HepG2 (cell line): ENCODE measurements around the gene PXDC1. TPM values are rescaled to one million over a fixed set of nuclear protein-coding genes. Genes with fewer than 3 reads are reported as not detected.

Source experiments
- ATF7-NPFF ChIP-seq: sonication (generic); formaldehyde crosslinking; IDR thresholded peaks from 2 replicates; pipeline ENCODE4 v1.8.1; 2023; ENCODE audit warnings: mild to moderate bottlenecking, low read depth, missing genetic modification reagents, moderate library complexity
- CREB1 ChIP-seq, 2 experiments: fragments of 450-650 bp in 1 of 2; IDR thresholded peaks; 2 replicates each; pipeline ENCODE4 v1.6.1; 2016 to 2017; ENCODE audit warnings: control low read depth in 1 of 2, mild to moderate bottlenecking in 1 of 2, missing compliant biosample characterization in 1 of 2, missing genetic modification characterization in 1 of 2
- ELF4 ChIP-seq: sonication (generic); formaldehyde crosslinking; IDR thresholded peaks from 2 replicates; pipeline ENCODE4 v1.5.0; 2020; ENCODE audit warnings: missing genetic modification reagents, mild to moderate bottlenecking, moderate library complexity, borderline replicate concordance
- HDAC1 ChIP-seq: sonication (generic); formaldehyde crosslinking; IDR thresholded peaks from 2 replicates; pipeline ENCODE4 v1.5.1; 2020; ENCODE audit warnings: mild to moderate bottlenecking, missing genetic modification reagents
- HNF4G ChIP-seq, 2 experiments: sonication (generic) in 1 of 2; formaldehyde crosslinking in 1 of 2; IDR thresholded peaks; 2 replicates each; pipeline versions ENCODE4 v1.4.0 to v1.6.1; 2011 to 2020; ENCODE audit warnings: borderline replicate concordance in 2 of 2, low read depth in 2 of 2, mild to moderate bottlenecking in 2 of 2, low read length in 1 of 2, missing genetic modification reagents in 1 of 2, moderate library complexity in 1 of 2
- RBM39 ChIP-seq: fragments of 200-400 bp; formaldehyde crosslinking; IDR thresholded peaks from one replicate; pipeline ENCODE4 v1.6.1; 2018; ENCODE audit warnings: antibody characterized with exemption, mild to moderate bottlenecking, low read depth, low read length; ENCODE audit not compliant: poor library complexity, severe bottlenecking
- ZMYM3 ChIP-seq: sonication (generic); formaldehyde crosslinking; IDR thresholded peaks from 2 replicates; pipeline ENCODE4 v1.5.1; 2020; ENCODE audit warnings: mild to moderate bottlenecking, missing genetic modification reagents
- ZNF510 ChIP-seq: sonication (generic); formaldehyde crosslinking; IDR thresholded peaks from 2 replicates; pipeline ENCODE4 v1.4.0; 2020; ENCODE audit warnings: low read depth, mild to moderate bottlenecking, missing genetic modification reagents
- ZNF552 ChIP-seq: sonication (generic); formaldehyde crosslinking; IDR thresholded peaks from 2 replicates; pipeline ENCODE4 v1.9.0; 2022; ENCODE audit warnings: missing genetic modification reagents, mild to moderate bottlenecking, borderline replicate concordance
- ZNF646 ChIP-seq: sonication (generic); formaldehyde crosslinking; IDR thresholded peaks from 2 replicates; pipeline ENCODE4 v1.9.0; 2021; ENCODE audit warnings: mild to moderate bottlenecking, missing genetic modification reagents
- polyA plus RNA-seq, 8 experiments: library from polyadenylated mRNA; depleted of rRNA in 3 of 8; stranded (reverse) in 7 of 8; unstranded in 1 of 8; fragments of >200 nt; fragmentation: Illumina TruSeq in 4 of 8; extraction: Trizol in 4 of 8; gene quantifications; 2 replicates each; pipeline versions ENCODE4 v1.2.1 to v1.2.3, GENCODE V29; 2011 to 2016; ENCODE audit warnings: low read depth in 4 of 8, missing spikeins in 1 of 8, mixed read lengths in 1 of 8; ENCODE audit not compliant: insufficient read depth in 1 of 8
- total RNA-seq, 5 experiments: library from RNA; depleted of rRNA; stranded (reverse); fragments of >200 nt; fragmentation: Illumina TruSeq; extraction: Trizol; gene quantifications; 2 replicates each; pipeline ENCODE4 v1.2.3, GENCODE V29; 2016; ENCODE audit warnings: low read depth in 1 of 5
- TF ChIP-seq, protein P1 (sequence below): sonication (generic); formaldehyde crosslinking; IDR thresholded peaks from 2 replicates; pipeline ENCODE4; 2020; ENCODE audit warnings: missing genetic modification reagents, mild to moderate bottlenecking, borderline replicate concordance
- TF ChIP-seq, protein P2 (sequence below): sonication (generic); formaldehyde crosslinking; IDR thresholded peaks from 2 replicates; pipeline ENCODE4 v1.4.0; 2020; ENCODE audit warnings: missing genetic modification reagents, mild to moderate bottlenecking, borderline replicate concordance

PXDC1 gene
- total and polyA plus RNA-seq, 2 of the 13 experiments (the other 11 are each of a cell fraction or from before 2014, with no cell fraction given), result 32.4 to 34.7 TPM

- no peak for TF ChIP-seq ZNF510 (CRISPR knock-in tag)
- TF ChIP-seq RBM39, result no peak
- TF ChIP-seq CREB1 (IDR thresholded peaks at IDR 0.05), result peak; percentile 89
- TF ChIP-seq CREB1 (CRISPR knock-in tag; IDR thresholded peaks at IDR 0.05), result no peak
- TF ChIP-seq, protein P1, sequence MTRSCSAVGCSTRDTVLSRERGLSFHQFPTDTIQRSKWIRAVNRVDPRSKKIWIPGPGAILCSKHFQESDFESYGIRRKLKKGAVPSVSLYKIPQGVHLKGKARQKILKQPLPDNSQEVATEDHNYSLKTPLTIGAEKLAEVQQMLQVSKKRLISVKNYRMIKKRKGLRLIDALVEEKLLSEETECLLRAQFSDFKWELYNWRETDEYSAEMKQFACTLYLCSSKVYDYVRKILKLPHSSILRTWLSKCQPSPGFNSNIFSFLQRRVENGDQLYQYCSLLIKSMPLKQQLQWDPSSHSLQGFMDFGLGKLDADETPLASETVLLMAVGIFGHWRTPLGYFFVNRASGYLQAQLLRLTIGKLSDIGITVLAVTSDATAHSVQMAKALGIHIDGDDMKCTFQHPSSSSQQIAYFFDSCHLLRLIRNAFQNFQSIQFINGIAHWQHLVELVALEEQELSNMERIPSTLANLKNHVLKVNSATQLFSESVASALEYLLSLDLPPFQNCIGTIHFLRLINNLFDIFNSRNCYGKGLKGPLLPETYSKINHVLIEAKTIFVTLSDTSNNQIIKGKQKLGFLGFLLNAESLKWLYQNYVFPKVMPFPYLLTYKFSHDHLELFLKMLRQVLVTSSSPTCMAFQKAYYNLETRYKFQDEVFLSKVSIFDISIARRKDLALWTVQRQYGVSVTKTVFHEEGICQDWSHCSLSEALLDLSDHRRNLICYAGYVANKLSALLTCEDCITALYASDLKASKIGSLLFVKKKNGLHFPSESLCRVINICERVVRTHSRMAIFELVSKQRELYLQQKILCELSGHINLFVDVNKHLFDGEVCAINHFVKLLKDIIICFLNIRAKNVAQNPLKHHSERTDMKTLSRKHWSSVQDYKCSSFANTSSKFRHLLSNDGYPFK, result peak; percentile 84
- TF ChIP-seq HDAC1 (CRISPR knock-in tag), result no peak
- TF ChIP-seq ZMYM3 (CRISPR knock-in tag), result no peak
- no peak for TF ChIP-seq ELF4 (CRISPR knock-in tag)
- TF ChIP-seq ATF7-NPFF, result peak; percentile 63
- no peak for TF ChIP-seq ZNF552
- TF ChIP-seq HNF4G (IDR thresholded peaks at IDR 0.05; ENCODE audit: borderline replicate concordance, low read depth, low read length), result no peak
- TF ChIP-seq HNF4G (CRISPR knock-in tag; IDR thresholded peaks at IDR 0.05; ENCODE audit: borderline replicate concordance, low read depth), result no peak
- TF ChIP-seq ZNF646 (CRISPR knock-in tag), result 0 out of 2 replicates have a peak, but pooled peaks have one; percentile 48
- TF ChIP-seq, protein P2, sequence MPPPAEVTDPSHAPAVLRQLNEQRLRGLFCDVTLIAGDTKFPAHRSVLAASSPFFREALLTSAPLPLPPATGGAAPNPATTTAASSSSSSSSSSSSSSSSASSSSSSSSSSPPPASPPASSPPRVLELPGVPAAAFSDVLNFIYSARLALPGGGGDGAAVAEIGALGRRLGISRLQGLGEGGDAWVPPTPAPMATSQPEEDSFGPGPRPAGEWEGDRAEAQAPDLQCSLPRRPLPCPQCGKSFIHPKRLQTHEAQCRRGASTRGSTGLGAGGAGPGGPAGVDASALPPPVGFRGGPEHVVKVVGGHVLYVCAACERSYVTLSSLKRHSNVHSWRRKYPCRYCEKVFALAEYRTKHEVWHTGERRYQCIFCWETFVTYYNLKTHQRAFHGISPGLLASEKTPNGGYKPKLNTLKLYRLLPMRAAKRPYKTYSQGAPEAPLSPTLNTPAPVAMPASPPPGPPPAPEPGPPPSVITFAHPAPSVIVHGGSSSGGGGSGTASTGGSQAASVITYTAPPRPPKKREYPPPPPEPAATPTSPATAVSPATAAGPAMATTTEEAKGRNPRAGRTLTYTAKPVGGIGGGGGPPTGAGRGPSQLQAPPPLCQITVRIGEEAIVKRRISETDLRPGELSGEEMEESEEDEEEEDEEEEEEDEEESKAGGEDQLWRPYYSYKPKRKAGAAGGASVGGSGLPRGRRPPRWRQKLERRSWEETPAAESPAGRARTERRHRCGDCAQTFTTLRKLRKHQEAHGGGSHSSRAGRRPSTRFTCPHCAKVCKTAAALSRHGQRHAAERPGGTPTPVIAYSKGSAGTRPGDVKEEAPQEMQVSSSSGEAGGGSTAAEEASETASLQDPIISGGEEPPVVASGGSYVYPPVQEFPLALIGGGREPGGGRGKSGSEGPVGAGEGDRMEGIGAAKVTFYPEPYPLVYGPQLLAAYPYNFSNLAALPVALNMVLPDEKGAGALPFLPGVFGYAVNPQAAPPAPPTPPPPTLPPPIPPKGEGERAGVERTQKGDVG (CRISPR knock-in tag), result no peak; the same call in none of the 2 replicates
Observed at GRCh38 chr6:3788408-3789017, 37.0 kb upstream of the PXDC1 start (continued).
